ENCODE data around the gene DIPK2B. TPM values are rescaled to one million over a fixed set of nuclear protein-coding genes. Genes with fewer than 3 reads are reported as not detected.

The DIPK2B gene
- total RNA-seq, 1 experiment from 2014 or later: not detected

DNA sequence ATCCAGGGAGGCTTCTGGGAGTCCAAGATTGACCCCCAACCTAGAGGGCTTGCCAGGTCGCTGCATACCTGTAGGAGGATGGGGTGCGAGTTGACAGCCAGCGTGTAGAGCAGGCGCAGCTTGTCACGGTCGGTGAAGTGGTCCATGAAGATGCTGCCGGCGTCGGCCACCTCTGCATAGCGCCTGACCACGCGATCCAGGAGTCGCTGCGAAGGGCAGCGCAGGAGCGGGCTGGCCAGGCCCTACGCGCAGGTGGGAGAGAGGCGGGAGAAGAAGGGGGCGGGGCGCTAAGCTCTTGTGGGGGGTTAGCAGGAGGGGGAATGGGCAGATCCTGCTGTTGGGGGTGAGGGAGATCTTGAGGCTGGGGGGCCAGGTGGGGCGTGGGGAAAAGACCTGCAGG lies 43.0 kb downstream of the DIPK2B start:
- DNase-seq (ENCODE audit: low spot score): no peak
- POLR2A ChIA-PET: no interaction called here
- H3K36me3 Mint-ChIP-seq: no peaks in the 10 kb centered on the region
- peaks cover 15% of the 10 kb centered on the region for H3K9me3 Mint-ChIP-seq
- no peaks in the 10 kb centered on the region for H3K4me1 Mint-ChIP-seq
- no peak for ATAC-seq
- H3K27ac Mint-ChIP-seq: no peak overlapping the region
- H3K4me3 Mint-ChIP-seq: no peak overlapping the region
- CTCF ChIA-PET: no interaction called here
- TF ChIP-seq, protein P1, sequence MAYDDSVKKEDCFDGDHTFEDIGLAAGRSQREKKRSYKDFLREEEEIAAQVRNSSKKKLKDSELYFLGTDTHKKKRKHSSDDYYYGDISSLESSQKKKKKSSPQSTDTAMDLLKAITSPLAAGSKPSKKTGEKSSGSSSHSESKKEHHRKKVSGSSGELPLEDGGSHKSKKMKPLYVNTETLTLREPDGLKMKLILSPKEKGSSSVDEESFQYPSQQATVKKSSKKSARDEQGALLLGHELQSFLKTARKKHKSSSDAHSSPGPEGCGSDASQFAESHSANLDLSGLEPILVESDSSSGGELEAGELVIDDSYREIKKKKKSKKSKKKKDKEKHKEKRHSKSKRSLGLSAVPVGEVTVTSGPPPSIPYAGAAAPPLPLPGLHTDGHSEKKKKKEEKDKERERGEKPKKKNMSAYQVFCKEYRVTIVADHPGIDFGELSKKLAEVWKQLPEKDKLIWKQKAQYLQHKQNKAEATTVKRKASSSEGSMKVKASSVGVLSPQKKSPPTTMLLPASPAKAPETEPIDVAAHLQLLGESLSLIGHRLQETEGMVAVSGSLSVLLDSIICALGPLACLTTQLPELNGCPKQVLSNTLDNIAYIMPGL (CRISPR knock-in tag; IDR thresholded peaks at IDR 0.05): no peak
- TF ChIP-seq ATF1 (CRISPR knock-in tag; IDR thresholded peaks at IDR 0.05): no peak
- TF ChIP-seq CBFB (CRISPR knock-in tag; IDR thresholded peaks at IDR 0.05; ENCODE audit: low read depth): no peak
- no peak for TF ChIP-seq NFATC4 (CRISPR knock-in tag; IDR thresholded peaks at IDR 0.05)
- no peak for TF ChIP-seq NFE2L1 (CRISPR knock-in tag; IDR thresholded peaks at IDR 0.05)
- TF ChIP-seq ETV6 (CRISPR knock-in tag; IDR thresholded peaks at IDR 0.05): no peak
- H3K27me3 Mint-ChIP-seq (ENCODE audit: low read depth): no peaks in the 10 kb centered on the region

DNA sequence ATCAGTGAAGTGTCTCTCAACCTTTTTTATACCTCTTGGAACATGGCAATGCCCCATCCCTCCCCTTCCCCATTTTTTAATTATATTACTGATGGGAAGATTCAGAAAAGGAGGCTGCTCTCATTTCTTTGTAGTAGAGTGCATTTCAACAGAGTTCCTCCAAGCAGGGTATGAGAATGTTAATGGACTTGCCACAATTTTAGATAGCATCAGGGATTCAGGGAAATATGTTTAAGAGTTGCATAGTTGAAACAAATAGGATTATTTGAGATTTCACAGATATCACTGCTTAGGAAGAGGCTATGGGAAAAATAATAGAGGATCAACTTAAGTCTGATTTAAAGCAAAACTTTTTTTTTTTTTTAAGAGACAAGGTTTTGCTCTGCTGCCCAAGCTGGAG lies 46.2 kb downstream of the DIPK2B start:
- no peaks in the 10 kb centered on the region for H3K36me3 Mint-ChIP-seq
- TF ChIP-seq IRF1 (CRISPR knock-in tag; IDR thresholded peaks at IDR 0.05): no peak
- TF ChIP-seq, protein P2, sequence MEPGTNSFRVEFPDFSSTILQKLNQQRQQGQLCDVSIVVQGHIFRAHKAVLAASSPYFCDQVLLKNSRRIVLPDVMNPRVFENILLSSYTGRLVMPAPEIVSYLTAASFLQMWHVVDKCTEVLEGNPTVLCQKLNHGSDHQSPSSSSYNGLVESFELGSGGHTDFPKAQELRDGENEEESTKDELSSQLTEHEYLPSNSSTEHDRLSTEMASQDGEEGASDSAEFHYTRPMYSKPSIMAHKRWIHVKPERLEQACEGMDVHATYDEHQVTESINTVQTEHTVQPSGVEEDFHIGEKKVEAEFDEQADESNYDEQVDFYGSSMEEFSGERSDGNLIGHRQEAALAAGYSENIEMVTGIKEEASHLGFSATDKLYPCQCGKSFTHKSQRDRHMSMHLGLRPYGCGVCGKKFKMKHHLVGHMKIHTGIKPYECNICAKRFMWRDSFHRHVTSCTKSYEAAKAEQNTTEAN (CRISPR knock-in tag; IDR thresholded peaks at IDR 0.05): no peak
- no peak for TF ChIP-seq TP53 (CRISPR knock-in tag; IDR thresholded peaks at IDR 0.05)
- no peak for TF ChIP-seq ZNF423 (CRISPR knock-in tag; IDR thresholded peaks at IDR 0.05)
- no peak for TF ChIP-seq FOXP4 (CRISPR knock-in tag; IDR thresholded peaks at IDR 0.05)
- no peak for TF ChIP-seq NR1H2 (CRISPR knock-in tag; IDR thresholded peaks at IDR 0.05)
- TF ChIP-seq TEAD4 (CRISPR knock-in tag; IDR thresholded peaks at IDR 0.05): no peak
- no peak for TF ChIP-seq ELF4 (CRISPR knock-in tag; IDR thresholded peaks at IDR 0.05; ENCODE audit: low read depth)
- TF ChIP-seq RELA (CRISPR knock-in tag; IDR thresholded peaks at IDR 0.05; ENCODE audit: borderline replicate concordance): no peak
- TF ChIP-seq, protein P1 (CRISPR knock-in tag; IDR thresholded peaks at IDR 0.05): no peak
- TF ChIP-seq USF2 (CRISPR knock-in tag; IDR thresholded peaks at IDR 0.05): no peak
- no peak for TF ChIP-seq ZBTB21 (CRISPR knock-in tag; IDR thresholded peaks at IDR 0.05; ENCODE audit: borderline replicate concordance)
- TF ChIP-seq TEAD1 (CRISPR knock-in tag; IDR thresholded peaks at IDR 0.05): no peak
- TF ChIP-seq ZNF416 (CRISPR knock-in tag; IDR thresholded peaks at IDR 0.05): no peak
- no peak for TF ChIP-seq ZNF232 (CRISPR knock-in tag; IDR thresholded peaks at IDR 0.05)
- TF ChIP-seq OVOL2 (CRISPR knock-in tag; IDR thresholded peaks at IDR 0.05; ENCODE audit: borderline replicate concordance): no peak
- H3K9me3 Mint-ChIP-seq: no peaks in the 10 kb centered on the region
- POLR2A ChIA-PET: no interaction called here
- no peak overlapping the region for H3K4me3 Mint-ChIP-seq
- ATAC-seq (no peak), DNase-seq (ENCODE audit: low spot score) (no peak)
- CTCF ChIA-PET: no interaction called here
- H3K27ac Mint-ChIP-seq: no peak overlapping the region
- no peaks in the 10 kb centered on the region for H3K27me3 Mint-ChIP-seq (ENCODE audit: low read depth)
- H3K4me1 Mint-ChIP-seq: no peaks in the 10 kb centered on the region
